Sigmoid colon (tissue), 4 donors: Measurements from ENCODE around the gene EEA1.

Experiments used
- EP300 ChIP-seq, 4 donors: sonication (generic); formaldehyde crosslinking; IDR thresholded peaks; one replicate each; pipeline ENCODE4 v1.6.1; 2017; ENCODE audit warnings: antibody characterized with exemption in 4 of 4
- POLR2A ChIP-seq, 2 donors: fragments of 450-650 bp; IDR thresholded peaks; one replicate each; pipeline ENCODE4 v1.6.1; 2016; ENCODE audit warnings: antibody characterized with exemption in 2 of 2, mild to moderate bottlenecking in 2 of 2, moderate library complexity in 2 of 2

- TF ChIP-seq POLR2A (IDR thresholded peaks at IDR 0.05) = no peak
- TF ChIP-seq EP300 (IDR thresholded peaks at IDR 0.05) = no peak
These were observed 101.2 kb downstream of the EEA1 start for GRCh38 chr12:92827836-92828431.
